Activated T-cell treated with anti-CD3 and anti-CD28 coated beads for 48 hours (primary cell): ENCODE results near the gene HSH2D.
"Not testable (repeated sequence)": the region's sequence is repeated elsewhere in the genome, so short reads cannot be mapped to it uniquely, and the experiment has no call there.

ENCODE experiments used
- DNase-seq: peaks from one replicate; pipeline ENCODE4 v3.0.0-alpha.2; 2020; ENCODE audit warnings: low read depth

Gene HSH2D

GRCh38 chr19:16155128-16155527 is 11.6 kb downstream of the HSH2D start:
- no peak for DNase-seq

- DNase-seq = no peak
Measured at GRCh38 chr19:16156904-16157303, 13.4 kb downstream of the HSH2D start.

GRCh38 chr19:16157601-16158000 is 14.1 kb downstream of the HSH2D start:
- DNase-seq = no peak

GRCh38 chr19:16159655-16160054 is 16.2 kb downstream of the HSH2D start:
- DNase-seq = no peak

- no peak for DNase-seq
Measured at GRCh38 chr19:16160445-16160942, 17.0 kb downstream of the HSH2D start.

GRCh38 chr19:16160943-16161560 is 17.6 kb downstream of the HSH2D start:
- peak; percentile 57 for DNase-seq

GRCh38 chr19:16161840-16162239 is 18.4 kb downstream of the HSH2D start:
- no peak for DNase-seq

GRCh38 chr19:16164222-16164890 is 20.9 kb downstream of the HSH2D start:
- DNase-seq = no peak

- no peak for DNase-seq
Measured at GRCh38 chr19:16166417-16166816, 22.9 kb downstream of the HSH2D start.

GRCh38 chr19:16167055-16167454 is 23.6 kb downstream of the HSH2D start:
- DNase-seq = no peak

GRCh38 chr19:16168465-16169081 is 25.1 kb downstream of the HSH2D start:
- no peak for DNase-seq

GRCh38 chr19:16170134-16170533 is 26.6 kb downstream of the HSH2D start:
- DNase-seq = no peak

- DNase-seq = no peak
Measured at GRCh38 chr19:16175954-16176353, 32.5 kb downstream of the HSH2D start.

- not testable (repeated sequence) for DNase-seq
Measured at GRCh38 chr19:16178866-16179265, 35.4 kb downstream of the HSH2D start.

GRCh38 chr19:16180611-16181010 is 37.1 kb downstream of the HSH2D start:
- no peak for DNase-seq

GRCh38 chr19:16184665-16185122 is 41.2 kb downstream of the HSH2D start:
- DNase-seq = no peak

GRCh38 chr19:16185123-16185767 is 41.8 kb downstream of the HSH2D start, which contains the start of gene FAM32A:
Gene FAM32A (plus strand): TSS chr19:16185410. CDS start chr19:16185443, 33 bp downstream.
- DNase-seq = peak; percentile 98

GRCh38 chr19:16185768-16186123 is 42.3 kb downstream of the HSH2D start:
- DNase-seq = no peak

GRCh38 chr19:16188521-16188920 is 45.0 kb downstream of the HSH2D start:
- no peak for DNase-seq

- DNase-seq = no peak
Measured at GRCh38 chr19:16190198-16190597, 46.7 kb downstream of the HSH2D start.

GRCh38 chr19:16190736-16191135 is 47.3 kb downstream of the HSH2D start:
- no peak for DNase-seq

- no peak for DNase-seq
Measured at GRCh38 chr19:16191216-16191908, 47.9 kb downstream of the HSH2D start.
